HepG2 (cell line): ENCODE data around the gene TCAF1. TPM values are rescaled to one million over a fixed set of nuclear protein-coding genes. Genes with fewer than 3 reads are reported as not detected.

Source experiments
- ATM ChIP-seq: fragments of 450-650 bp; IDR thresholded peaks from 2 replicates; pipeline ENCODE4 v1.7.1; 2017; ENCODE audit warnings: mild to moderate bottlenecking, borderline replicate concordance
- ATRX ChIP-seq: sonication (generic); formaldehyde crosslinking; IDR thresholded peaks from 2 replicates; pipeline ENCODE4 v1.4.0; 2020; ENCODE audit warnings: missing genetic modification reagents, borderline replicate concordance
- HNF4G ChIP-seq, 2 experiments: sonication (generic) in 1 of 2; formaldehyde crosslinking in 1 of 2; IDR thresholded peaks; 2 replicates each; pipeline versions ENCODE4 v1.4.0 to v1.6.1; 2011 to 2020; ENCODE audit warnings: borderline replicate concordance in 2 of 2, low read depth in 2 of 2, mild to moderate bottlenecking in 2 of 2, low read length in 1 of 2, missing genetic modification reagents in 1 of 2, moderate library complexity in 1 of 2
- HOXD1 ChIP-seq: sonication (generic); formaldehyde crosslinking; IDR thresholded peaks from 2 replicates; pipeline ENCODE4 v1.5.0; 2020; ENCODE audit warnings: missing genetic modification reagents
- POGZ ChIP-seq: sonication (generic); formaldehyde crosslinking; IDR thresholded peaks from 2 replicates; pipeline ENCODE4 v1.4.0; 2020; ENCODE audit warnings: mild to moderate bottlenecking, missing genetic modification reagents
- SMAD3 ChIP-seq: sonication (generic); formaldehyde crosslinking; IDR thresholded peaks from 2 replicates; pipeline ENCODE4 v1.4.0; 2020; ENCODE audit warnings: missing genetic modification reagents
- WIZ ChIP-seq: sonication (generic); formaldehyde crosslinking; IDR thresholded peaks from 2 replicates; pipeline ENCODE4 v1.5.1; 2020; ENCODE audit warnings: mild to moderate bottlenecking, missing genetic modification reagents
- ZBTB21 ChIP-seq: sonication (generic); formaldehyde crosslinking; IDR thresholded peaks from 2 replicates; pipeline ENCODE4 v1.4.0; 2020; ENCODE audit warnings: missing genetic modification reagents
- ZNF709 ChIP-seq: sonication (generic); formaldehyde crosslinking; IDR thresholded peaks from 2 replicates; pipeline ENCODE4 v1.5.0; 2020; ENCODE audit warnings: mild to moderate bottlenecking, missing genetic modification reagents
- polyA plus RNA-seq, 8 experiments: library from polyadenylated mRNA; depleted of rRNA in 3 of 8; stranded (reverse) in 7 of 8; unstranded in 1 of 8; fragments of >200 nt; fragmentation: Illumina TruSeq in 4 of 8; extraction: Trizol in 4 of 8; gene quantifications; 2 replicates each; pipeline versions ENCODE4 v1.2.1 to v1.2.3, GENCODE V29; 2011 to 2016; ENCODE audit warnings: low read depth in 4 of 8, missing spikeins in 1 of 8, mixed read lengths in 1 of 8; ENCODE audit not compliant: insufficient read depth in 1 of 8
- total RNA-seq, 5 experiments: library from RNA; depleted of rRNA; stranded (reverse); fragments of >200 nt; fragmentation: Illumina TruSeq; extraction: Trizol; gene quantifications; 2 replicates each; pipeline ENCODE4 v1.2.3, GENCODE V29; 2016; ENCODE audit warnings: low read depth in 1 of 5
- TF ChIP-seq, protein P1 (sequence below): IDR thresholded peaks from 2 replicates; pipeline ENCODE4 v1.6.1; 2016; ENCODE audit warnings: missing compliant biosample characterization, missing genetic modification reagents, borderline replicate concordance
- TF ChIP-seq, protein P2 (sequence below): sonication (generic); formaldehyde crosslinking; IDR thresholded peaks from 2 replicates; pipeline ENCODE4 v1.4.0; 2020; ENCODE audit warnings: mild to moderate bottlenecking, missing genetic modification reagents
- TF ChIP-seq, protein P3 (sequence below): sonication (generic); formaldehyde crosslinking; conservative IDR thresholded peaks from 2 replicates; pipeline ENCODE4 v1.8.0; 2022; ENCODE audit warnings: mild to moderate bottlenecking, moderate library complexity, missing genetic modification reagents
- TF ChIP-seq, protein P4 (sequence below): sonication (generic); formaldehyde crosslinking; IDR thresholded peaks from 2 replicates; pipeline ENCODE4 v1.4.0; 2020; ENCODE audit warnings: missing genetic modification reagents, low read depth, mild to moderate bottlenecking, borderline replicate concordance
- TF ChIP-seq, protein P5 (sequence below): IDR thresholded peaks from 2 replicates; pipeline ENCODE4 v1.4.0; 2020; ENCODE audit warnings: mild to moderate bottlenecking, missing genetic modification reagents
- TF ChIP-seq, protein P6 (sequence below): sonication (generic); formaldehyde crosslinking; IDR thresholded peaks from 2 replicates; pipeline ENCODE4 v1.4.0; 2020; ENCODE audit warnings: missing genetic modification reagents

TCAF1 gene
- total and polyA plus RNA-seq, 2 of the 13 experiments (the other 11 are each of a cell fraction or from before 2014, with no cell fraction given), result 36.2 to 101 TPM

DNA sequence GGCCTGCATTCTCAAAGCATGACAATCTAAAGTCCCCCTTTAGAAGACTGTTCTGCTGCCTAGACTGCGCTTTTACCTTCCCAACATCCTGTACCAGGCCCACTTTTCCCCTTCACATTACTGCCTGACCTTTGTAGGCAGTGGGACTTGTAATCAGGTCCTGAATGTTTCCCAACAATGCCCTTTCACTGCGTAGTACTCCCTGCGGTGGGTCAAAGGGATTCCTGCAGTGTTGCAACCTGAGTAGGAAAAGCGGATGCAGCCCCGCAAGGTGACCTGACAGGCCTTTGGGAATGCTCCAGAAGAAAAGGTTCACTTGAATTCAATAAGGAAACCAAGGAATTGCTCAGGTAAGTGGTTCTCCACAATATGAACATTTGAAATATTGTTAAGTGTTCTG lies 4.9 kb upstream of the TCAF1 start (continued):
- TF ChIP-seq HOXD1 (CRISPR knock-in tag), result 0 out of 2 replicates have a peak, but pooled peaks have one; percentile 51
- TF ChIP-seq POGZ (CRISPR knock-in tag), result peak; percentile 91
- TF ChIP-seq, protein P1, sequence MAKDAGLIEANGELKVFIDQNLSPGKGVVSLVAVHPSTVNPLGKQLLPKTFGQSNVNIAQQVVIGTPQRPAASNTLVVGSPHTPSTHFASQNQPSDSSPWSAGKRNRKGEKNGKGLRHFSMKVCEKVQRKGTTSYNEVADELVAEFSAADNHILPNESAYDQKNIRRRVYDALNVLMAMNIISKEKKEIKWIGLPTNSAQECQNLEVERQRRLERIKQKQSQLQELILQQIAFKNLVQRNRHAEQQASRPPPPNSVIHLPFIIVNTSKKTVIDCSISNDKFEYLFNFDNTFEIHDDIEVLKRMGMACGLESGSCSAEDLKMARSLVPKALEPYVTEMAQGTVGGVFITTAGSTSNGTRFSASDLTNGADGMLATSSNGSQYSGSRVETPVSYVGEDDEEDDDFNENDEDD (CRISPR knock-in tag), result no peak
- TF ChIP-seq, protein P2, sequence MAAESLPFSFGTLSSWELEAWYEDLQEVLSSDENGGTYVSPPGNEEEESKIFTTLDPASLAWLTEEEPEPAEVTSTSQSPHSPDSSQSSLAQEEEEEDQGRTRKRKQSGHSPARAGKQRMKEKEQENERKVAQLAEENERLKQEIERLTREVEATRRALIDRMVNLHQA, result no peak
- TF ChIP-seq ZBTB21 (CRISPR knock-in tag), result 0 out of 2 replicates have a peak, but pooled peaks have one; percentile 54
- peak; percentile 79 for TF ChIP-seq HNF4G (IDR thresholded peaks at IDR 0.05; ENCODE audit: borderline replicate concordance, low read depth, low read length)
- TF ChIP-seq HNF4G (CRISPR knock-in tag; IDR thresholded peaks at IDR 0.05; ENCODE audit: borderline replicate concordance, low read depth), result peak; percentile 75; the same call in 1 of the 2 replicates
- TF ChIP-seq ATRX (CRISPR knock-in tag), result no peak
- TF ChIP-seq SMAD3 (CRISPR knock-in tag), result peak; percentile 88
- TF ChIP-seq, protein P3, sequence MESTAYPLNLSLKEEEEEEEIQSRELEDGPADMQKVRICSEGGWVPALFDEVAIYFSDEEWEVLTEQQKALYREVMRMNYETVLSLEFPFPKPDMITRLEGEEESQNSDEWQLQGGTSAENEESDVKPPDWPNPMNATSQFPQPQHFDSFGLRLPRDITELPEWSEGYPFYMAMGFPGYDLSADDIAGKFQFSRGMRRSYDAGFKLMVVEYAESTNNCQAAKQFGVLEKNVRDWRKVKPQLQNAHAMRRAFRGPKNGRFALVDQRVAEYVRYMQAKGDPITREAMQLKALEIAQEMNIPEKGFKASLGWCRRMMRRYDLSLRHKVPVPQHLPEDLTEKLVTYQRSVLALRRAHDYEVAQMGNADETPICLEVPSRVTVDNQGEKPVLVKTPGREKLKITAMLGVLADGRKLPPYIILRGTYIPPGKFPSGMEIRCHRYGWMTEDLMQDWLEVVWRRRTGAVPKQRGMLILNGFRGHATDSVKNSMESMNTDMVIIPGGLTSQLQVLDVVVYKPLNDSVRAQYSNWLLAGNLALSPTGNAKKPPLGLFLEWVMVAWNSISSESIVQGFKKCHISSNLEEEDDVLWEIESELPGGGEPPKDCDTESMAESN (CRISPR knock-in tag), result peak; percentile 62; the same call in 1 of the 2 replicates
- TF ChIP-seq, protein P4, sequence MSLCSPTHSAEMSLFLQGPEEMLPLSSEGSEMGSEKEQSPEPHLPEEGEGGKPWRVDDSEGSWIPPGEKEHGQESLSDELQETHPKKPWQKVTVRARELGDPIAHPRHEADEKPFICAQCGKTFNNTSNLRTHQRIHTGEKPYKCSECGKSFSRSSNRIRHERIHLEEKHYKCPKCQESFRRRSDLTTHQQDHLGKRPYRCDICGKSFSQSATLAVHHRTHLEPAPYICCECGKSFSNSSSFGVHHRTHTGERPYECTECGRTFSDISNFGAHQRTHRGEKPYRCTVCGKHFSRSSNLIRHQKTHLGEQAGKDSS (CRISPR knock-in tag), result peak; percentile 62; the same call in 1 of the 2 replicates
- TF ChIP-seq, protein P5, sequence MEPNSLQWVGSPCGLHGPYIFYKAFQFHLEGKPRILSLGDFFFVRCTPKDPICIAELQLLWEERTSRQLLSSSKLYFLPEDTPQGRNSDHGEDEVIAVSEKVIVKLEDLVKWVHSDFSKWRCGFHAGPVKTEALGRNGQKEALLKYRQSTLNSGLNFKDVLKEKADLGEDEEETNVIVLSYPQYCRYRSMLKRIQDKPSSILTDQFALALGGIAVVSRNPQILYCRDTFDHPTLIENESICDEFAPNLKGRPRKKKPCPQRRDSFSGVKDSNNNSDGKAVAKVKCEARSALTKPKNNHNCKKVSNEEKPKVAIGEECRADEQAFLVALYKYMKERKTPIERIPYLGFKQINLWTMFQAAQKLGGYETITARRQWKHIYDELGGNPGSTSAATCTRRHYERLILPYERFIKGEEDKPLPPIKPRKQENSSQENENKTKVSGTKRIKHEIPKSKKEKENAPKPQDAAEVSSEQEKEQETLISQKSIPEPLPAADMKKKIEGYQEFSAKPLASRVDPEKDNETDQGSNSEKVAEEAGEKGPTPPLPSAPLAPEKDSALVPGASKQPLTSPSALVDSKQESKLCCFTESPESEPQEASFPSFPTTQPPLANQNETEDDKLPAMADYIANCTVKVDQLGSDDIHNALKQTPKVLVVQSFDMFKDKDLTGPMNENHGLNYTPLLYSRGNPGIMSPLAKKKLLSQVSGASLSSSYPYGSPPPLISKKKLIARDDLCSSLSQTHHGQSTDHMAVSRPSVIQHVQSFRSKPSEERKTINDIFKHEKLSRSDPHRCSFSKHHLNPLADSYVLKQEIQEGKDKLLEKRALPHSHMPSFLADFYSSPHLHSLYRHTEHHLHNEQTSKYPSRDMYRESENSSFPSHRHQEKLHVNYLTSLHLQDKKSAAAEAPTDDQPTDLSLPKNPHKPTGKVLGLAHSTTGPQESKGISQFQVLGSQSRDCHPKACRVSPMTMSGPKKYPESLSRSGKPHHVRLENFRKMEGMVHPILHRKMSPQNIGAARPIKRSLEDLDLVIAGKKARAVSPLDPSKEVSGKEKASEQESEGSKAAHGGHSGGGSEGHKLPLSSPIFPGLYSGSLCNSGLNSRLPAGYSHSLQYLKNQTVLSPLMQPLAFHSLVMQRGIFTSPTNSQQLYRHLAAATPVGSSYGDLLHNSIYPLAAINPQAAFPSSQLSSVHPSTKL, result peak; percentile 98
- TF ChIP-seq, protein P6, sequence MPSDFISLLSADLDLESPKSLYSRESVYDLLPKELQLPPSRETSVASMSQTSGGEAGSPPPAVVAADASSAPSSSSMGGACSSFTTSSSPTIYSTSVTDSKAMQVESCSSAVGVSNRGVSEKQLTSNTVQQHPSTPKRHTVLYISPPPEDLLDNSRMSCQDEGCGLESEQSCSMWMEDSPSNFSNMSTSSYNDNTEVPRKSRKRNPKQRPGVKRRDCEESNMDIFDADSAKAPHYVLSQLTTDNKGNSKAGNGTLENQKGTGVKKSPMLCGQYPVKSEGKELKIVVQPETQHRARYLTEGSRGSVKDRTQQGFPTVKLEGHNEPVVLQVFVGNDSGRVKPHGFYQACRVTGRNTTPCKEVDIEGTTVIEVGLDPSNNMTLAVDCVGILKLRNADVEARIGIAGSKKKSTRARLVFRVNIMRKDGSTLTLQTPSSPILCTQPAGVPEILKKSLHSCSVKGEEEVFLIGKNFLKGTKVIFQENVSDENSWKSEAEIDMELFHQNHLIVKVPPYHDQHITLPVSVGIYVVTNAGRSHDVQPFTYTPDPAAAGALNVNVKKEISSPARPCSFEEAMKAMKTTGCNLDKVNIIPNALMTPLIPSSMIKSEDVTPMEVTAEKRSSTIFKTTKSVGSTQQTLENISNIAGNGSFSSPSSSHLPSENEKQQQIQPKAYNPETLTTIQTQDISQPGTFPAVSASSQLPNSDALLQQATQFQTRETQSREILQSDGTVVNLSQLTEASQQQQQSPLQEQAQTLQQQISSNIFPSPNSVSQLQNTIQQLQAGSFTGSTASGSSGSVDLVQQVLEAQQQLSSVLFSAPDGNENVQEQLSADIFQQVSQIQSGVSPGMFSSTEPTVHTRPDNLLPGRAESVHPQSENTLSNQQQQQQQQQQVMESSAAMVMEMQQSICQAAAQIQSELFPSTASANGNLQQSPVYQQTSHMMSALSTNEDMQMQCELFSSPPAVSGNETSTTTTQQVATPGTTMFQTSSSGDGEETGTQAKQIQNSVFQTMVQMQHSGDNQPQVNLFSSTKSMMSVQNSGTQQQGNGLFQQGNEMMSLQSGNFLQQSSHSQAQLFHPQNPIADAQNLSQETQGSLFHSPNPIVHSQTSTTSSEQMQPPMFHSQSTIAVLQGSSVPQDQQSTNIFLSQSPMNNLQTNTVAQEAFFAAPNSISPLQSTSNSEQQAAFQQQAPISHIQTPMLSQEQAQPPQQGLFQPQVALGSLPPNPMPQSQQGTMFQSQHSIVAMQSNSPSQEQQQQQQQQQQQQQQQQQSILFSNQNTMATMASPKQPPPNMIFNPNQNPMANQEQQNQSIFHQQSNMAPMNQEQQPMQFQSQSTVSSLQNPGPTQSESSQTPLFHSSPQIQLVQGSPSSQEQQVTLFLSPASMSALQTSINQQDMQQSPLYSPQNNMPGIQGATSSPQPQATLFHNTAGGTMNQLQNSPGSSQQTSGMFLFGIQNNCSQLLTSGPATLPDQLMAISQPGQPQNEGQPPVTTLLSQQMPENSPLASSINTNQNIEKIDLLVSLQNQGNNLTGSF (CRISPR knock-in tag), result no peak
- no peak for TF ChIP-seq ATM
- TF ChIP-seq WIZ (CRISPR knock-in tag), result no peak
- no peak for TF ChIP-seq ZNF709 (CRISPR knock-in tag)
